ENCODE measurements around the gene GRIN3B.

DNA sequence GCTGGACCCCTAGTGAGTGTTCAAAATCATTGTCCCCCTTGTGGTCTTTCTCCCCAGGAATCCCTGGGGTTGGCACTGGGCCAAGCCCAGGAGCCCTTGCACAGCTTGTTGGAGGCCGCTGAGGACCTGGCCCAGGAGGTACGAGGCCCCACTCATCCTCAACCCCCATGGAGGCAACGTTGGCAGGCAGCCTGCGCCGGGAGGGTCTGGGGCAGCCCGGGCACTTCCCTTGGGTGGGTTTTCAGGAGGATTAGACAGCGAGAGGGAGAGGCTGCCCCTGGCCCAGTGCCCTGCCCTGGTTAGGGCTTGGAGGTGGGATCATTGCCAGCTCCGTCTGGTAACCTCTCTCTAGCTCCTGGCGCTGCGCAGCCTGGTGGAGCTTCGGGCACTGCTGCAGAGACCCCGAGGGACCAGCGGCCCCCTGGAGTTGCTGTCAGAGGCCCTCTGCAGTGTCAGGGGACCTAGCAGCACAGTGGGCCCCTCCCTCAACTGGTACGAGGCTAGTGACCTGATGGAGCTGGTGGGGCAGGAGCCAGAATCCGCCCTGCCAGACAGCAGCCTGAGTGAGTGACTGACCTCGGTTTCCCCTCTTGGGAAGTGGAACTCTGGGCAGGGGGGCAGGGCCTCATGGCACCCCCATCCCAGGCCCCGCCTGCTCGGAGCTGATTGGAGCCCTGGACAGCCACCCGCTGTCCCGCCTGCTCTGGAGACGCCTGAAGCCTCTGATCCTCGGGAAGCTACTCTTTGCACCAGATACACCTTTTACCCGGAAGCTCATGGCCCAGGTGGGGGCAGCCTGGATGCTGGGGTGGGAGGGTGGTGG is 42.7 kb downstream of the GRIN3B start:
- no peak for TF ChIP-seq EZH2 (IDR thresholded peaks at IDR 0.05; ENCODE audit: borderline replicate concordance, insufficient read depth, low read depth, low read length, poor library complexity, severe bottlenecking)
- TF ChIP-seq, protein P1, sequence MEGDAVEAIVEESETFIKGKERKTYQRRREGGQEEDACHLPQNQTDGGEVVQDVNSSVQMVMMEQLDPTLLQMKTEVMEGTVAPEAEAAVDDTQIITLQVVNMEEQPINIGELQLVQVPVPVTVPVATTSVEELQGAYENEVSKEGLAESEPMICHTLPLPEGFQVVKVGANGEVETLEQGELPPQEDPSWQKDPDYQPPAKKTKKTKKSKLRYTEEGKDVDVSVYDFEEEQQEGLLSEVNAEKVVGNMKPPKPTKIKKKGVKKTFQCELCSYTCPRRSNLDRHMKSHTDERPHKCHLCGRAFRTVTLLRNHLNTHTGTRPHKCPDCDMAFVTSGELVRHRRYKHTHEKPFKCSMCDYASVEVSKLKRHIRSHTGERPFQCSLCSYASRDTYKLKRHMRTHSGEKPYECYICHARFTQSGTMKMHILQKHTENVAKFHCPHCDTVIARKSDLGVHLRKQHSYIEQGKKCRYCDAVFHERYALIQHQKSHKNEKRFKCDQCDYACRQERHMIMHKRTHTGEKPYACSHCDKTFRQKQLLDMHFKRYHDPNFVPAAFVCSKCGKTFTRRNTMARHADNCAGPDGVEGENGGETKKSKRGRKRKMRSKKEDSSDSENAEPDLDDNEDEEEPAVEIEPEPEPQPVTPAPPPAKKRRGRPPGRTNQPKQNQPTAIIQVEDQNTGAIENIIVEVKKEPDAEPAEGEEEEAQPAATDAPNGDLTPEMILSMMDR (IDR thresholded peaks at IDR 0.05), result no peak

Data from B cell (primary cell).